Type B pancreatic cell (in vitro differentiated cells): Measurements from ENCODE around the gene GNPNAT1. TPM values are rescaled to one million over a fixed set of nuclear protein-coding genes. Genes with fewer than 3 reads are reported as not detected.

Experiments used
- DNase-seq: peaks from one replicate; pipeline ENCODE4 v3.0.0; 2021; ENCODE audit warnings: mixed read lengths; ENCODE audit not compliant: unreplicated experiment; ENCODE audit errors: extremely low spot score
- H3K27ac Mint-ChIP-seq: 2 replicates; pipeline ENCODE4 v1.8.0; 2021; ENCODE audit warnings: mild to moderate bottlenecking, mixed read lengths
- H3K27me3 Mint-ChIP-seq: 2 replicates; pipeline ENCODE4 v1.8.0; 2021; ENCODE audit warnings: mixed read lengths
- H3K36me3 Mint-ChIP-seq: 2 replicates; pipeline ENCODE4 v1.8.0; 2021; ENCODE audit warnings: mixed read lengths
- H3K4me1 Mint-ChIP-seq: one replicate; pipeline ENCODE4 v1.8.0; 2021; ENCODE audit warnings: mixed read lengths; ENCODE audit not compliant: unreplicated experiment
- H3K4me3 Mint-ChIP-seq: 2 replicates; pipeline ENCODE4 v1.8.0; 2021; ENCODE audit warnings: mild to moderate bottlenecking, mixed read lengths
- H3K9me3 Mint-ChIP-seq: 2 replicates; pipeline ENCODE4 v1.8.0; 2021; ENCODE audit warnings: mixed read lengths
- CTCF ChIP-seq: fragments of 200-600 bp; sonication (generic); conservative IDR thresholded peaks from 2 replicates; pipeline ENCODE4 v1.5.0; 2021; ENCODE audit warnings: antibody characterized with exemption, mild to moderate bottlenecking
- total RNA-seq: library from RNA; stranded (reverse); gene quantifications from 2 replicates; pipeline ENCODE4 v1.2.1, GENCODE V29; 2021; ENCODE audit warnings: low replicate concordance

Gene GNPNAT1
- total RNA-seq, 1 donor from 2014 or later = 26.6 TPM

- Mint-ChIP-seq H3K36me3 (no peaks in the 10 kb centered on the region), H3K4me1 (no peaks in the 10 kb centered on the region), H3K27me3 (no peaks in the 10 kb centered on the region), H3K27ac (no peak overlapping the region), H3K9me3 (no peaks in the 10 kb centered on the region), H3K4me3 (no peak overlapping the region)
- no peak for TF ChIP-seq CTCF
- no peak for DNase-seq
Measured at GRCh38 chr14:52801014-52801712, 9.8 kb upstream of the GNPNAT1 start.

GRCh38 chr14:52798826-52799225 lies 7.4 kb upstream of the GNPNAT1 start:
- Mint-ChIP-seq H3K9me3 (no peaks in the 10 kb centered on the region), H3K36me3 (no peaks in the 10 kb centered on the region), H3K4me1 (no peaks in the 10 kb centered on the region), H3K27me3 (no peaks in the 10 kb centered on the region), H3K4me3 (no peak overlapping the region), H3K27ac (no peak overlapping the region)
- DNase-seq = no peak
- TF ChIP-seq CTCF = no peak

GRCh38 chr14:52797653-52798052 lies 6.2 kb upstream of the GNPNAT1 start:
- H3K4me1 Mint-ChIP-seq = no peaks in the 10 kb centered on the region
- no peaks in the 10 kb centered on the region for H3K9me3 Mint-ChIP-seq
- TF ChIP-seq CTCF = no peak
- DNase-seq = no peak
- H3K27me3 Mint-ChIP-seq = no peaks in the 10 kb centered on the region
- H3K4me3 Mint-ChIP-seq = no peak overlapping the region
- H3K27ac Mint-ChIP-seq = no peak overlapping the region
- H3K36me3 Mint-ChIP-seq = no peaks in the 10 kb centered on the region

- no peak overlapping the region for H3K27ac Mint-ChIP-seq
- TF ChIP-seq CTCF = no peak
- no peaks in the 10 kb centered on the region for H3K27me3 Mint-ChIP-seq
- peak overlapping the region; percentile 20 for H3K4me3 Mint-ChIP-seq
- DNase-seq = no peak
- H3K9me3 Mint-ChIP-seq = no peaks in the 10 kb centered on the region
- H3K36me3 Mint-ChIP-seq = no peaks in the 10 kb centered on the region
- peaks cover 17% of the 10 kb centered on the region for H3K4me1 Mint-ChIP-seq
Measured at GRCh38 chr14:52793061-52793460, 1.7 kb upstream of the GNPNAT1 start.

- peaks cover 2% of the 10 kb centered on the region for H3K36me3 Mint-ChIP-seq
- no peak for DNase-seq
- peak overlapping the region; percentile 97 for H3K27ac Mint-ChIP-seq
- peaks cover 21% of the 10 kb centered on the region for H3K4me1 Mint-ChIP-seq
- peak overlapping the region; percentile 96 for H3K4me3 Mint-ChIP-seq
- no peaks in the 10 kb centered on the region for H3K9me3 Mint-ChIP-seq
- no peak for TF ChIP-seq CTCF
- no peaks in the 10 kb centered on the region for H3K27me3 Mint-ChIP-seq
Measured at GRCh38 chr14:52792097-52792415, 649 bp upstream of the GNPNAT1 start.

- Mint-ChIP-seq H3K36me3 (peaks cover 3% of the 10 kb centered on the region), H3K27ac (peak overlapping the region; percentile 91), H3K4me3 (peak overlapping the region; percentile 94), H3K9me3 (no peaks in the 10 kb centered on the region), H3K4me1 (peaks cover 21% of the 10 kb centered on the region), H3K27me3 (no peaks in the 10 kb centered on the region)
- no peak for TF ChIP-seq CTCF
- DNase-seq = no peak
Measured at GRCh38 chr14:52790756-52791222, 618 bp downstream of the GNPNAT1 start.
